Keratinocyte (primary cell): ENCODE data around the gene VPS26C. TPM values are rescaled to one million over a fixed set of nuclear protein-coding genes. Genes with fewer than 3 reads are reported as not detected.
A peak's percentile ranks its signal among the peaks of the same experiment; 100 is the strongest.

Experiments
- DNase-seq: peaks from one replicate; pipeline ENCODE4 v3.0.0-alpha.2; 2011; ENCODE audit warnings: low read depth, missing footprints, low spot score
- FAIRE-seq: peaks from 2 replicates; lab custom pipeline; 2011; peaks lifted over from hg19 to GRCh38; lab: Jason Lieb, UNC
- H2AFZ ChIP-seq: 2 replicates; pipeline ENCODE4 v1.6.0; 2012; ENCODE audit warnings: low read length, control low read depth, inconsistent platforms; ENCODE audit not compliant: control insufficient read depth
- H3K27ac ChIP-seq: 2 replicates; pipeline ENCODE4 v1.5.1; 2011; ENCODE audit warnings: low read length; ENCODE audit not compliant: control insufficient read depth, insufficient read depth
- H3K27me3 ChIP-seq: 3 replicates; pipeline ENCODE4 v1.6.0; 2011; ENCODE audit warnings: low read length; ENCODE audit not compliant: control insufficient read depth, insufficient read depth; ENCODE audit errors: extremely low read depth
- H3K36me3 ChIP-seq, 2 experiments: 2 replicates in 1 of 2; 3 replicates in 1 of 2; pipeline ENCODE4 v1.5.1; 2011; ENCODE audit warnings: low read length in 2 of 2, mild to moderate bottlenecking in 1 of 2; ENCODE audit not compliant: control insufficient read depth in 2 of 2, insufficient read depth in 2 of 2; ENCODE audit errors: extremely low read depth in 1 of 2
- H3K4me1 ChIP-seq: 3 replicates; pipeline ENCODE4 v1.5.1; 2011; ENCODE audit warnings: low read length; ENCODE audit not compliant: control insufficient read depth, insufficient read depth; ENCODE audit errors: extremely low read depth
- H3K4me2 ChIP-seq: 3 replicates; pipeline ENCODE4 v1.6.0; 2011; ENCODE audit warnings: low read depth, low read length; ENCODE audit not compliant: control insufficient read depth, insufficient read depth; ENCODE audit errors: extremely low read depth
- H3K4me3 ChIP-seq, 3 experiments: fragments of 200-600 bp in 1 of 3; sonication (generic) in 1 of 3; 2 replicates in 2 of 3; 3 replicates in 1 of 3; pipeline ENCODE4 v1.5.1; 2011 to 2016; ENCODE audit warnings: low read length in 3 of 3, mild to moderate bottlenecking in 3 of 3, control low read depth in 2 of 3, inconsistent platforms in 1 of 3, low read depth in 1 of 3, mixed read lengths in 1 of 3, mixed run types in 1 of 3, moderate library complexity in 1 of 3; ENCODE audit not compliant: control insufficient read depth in 2 of 3, insufficient read depth in 2 of 3; ENCODE audit errors: extremely low read depth in 1 of 3
- H3K79me2 ChIP-seq: 2 replicates; pipeline ENCODE4 v1.6.0; 2012; ENCODE audit warnings: low read length; ENCODE audit not compliant: control insufficient read depth, insufficient read depth
- H3K9ac ChIP-seq: 3 replicates; pipeline ENCODE4 v1.6.0; 2011; ENCODE audit warnings: low read length; ENCODE audit not compliant: control insufficient read depth, insufficient read depth; ENCODE audit errors: extremely low read depth
- H3K9me1 ChIP-seq: 3 replicates; pipeline ENCODE4 v1.6.0; 2011; ENCODE audit warnings: low read length; ENCODE audit not compliant: control insufficient read depth, insufficient read depth; ENCODE audit errors: extremely low read depth
- H3K9me3 ChIP-seq: 2 replicates; pipeline ENCODE4 v1.5.1; 2012; ENCODE audit warnings: low read depth, low read length; ENCODE audit not compliant: control insufficient read depth
- H4K20me1 ChIP-seq: 3 replicates; pipeline ENCODE4 v1.6.0; 2011; ENCODE audit warnings: low read length; ENCODE audit not compliant: control insufficient read depth, insufficient read depth; ENCODE audit errors: extremely low read depth
- EZH2 ChIP-seq: IDR thresholded peaks from one replicate; pipeline ENCODE4 v1.6.1; 2012; ENCODE audit warnings: inconsistent platforms, mild to moderate bottlenecking, low read length, moderate library complexity
- dilution Hi-C: fragments of 300-500 bp; cut with MboI; formaldehyde crosslinking; loops from one replicate; pipeline ENCODE4 v1.7.0; 2020; ENCODE audit warnings: low sequenced_read_pairs; ENCODE audit not compliant: extremely low pct_ligation_motif_present
- polyA plus RNA-seq, 5 experiments: library from polyadenylated mRNA; depleted of rRNA in 3 of 5; stranded (reverse) in 3 of 5; stranded (forward) in 1 of 5; unstranded in 1 of 5; fragments of >200 nt; gene quantifications; 1 replicate in 1 of 5; 2 replicates in 3 of 5; 3 replicates in 1 of 5; pipeline versions ENCODE4 v1.2.1 to v1.2.3, GENCODE V29; 2011 to 2012; ENCODE audit warnings: missing spikeins in 2 of 5, low read depth in 1 of 5, low replicate concordance in 1 of 5
- TF ChIP-seq, protein P1 (sequence below), 3 experiments: IDR thresholded peaks in 1 of 3; conservative IDR thresholded peaks in 1 of 3; optimal IDR thresholded peaks in 1 of 3; 2 replicates in 2 of 3; 3 replicates in 1 of 3; pipeline versions ENCODE3 to v1.5.1; 2011; ENCODE audit warnings: low read length in 3 of 3, mild to moderate bottlenecking in 3 of 3, moderate library complexity in 2 of 3, control low read depth in 1 of 3, inconsistent platforms in 1 of 3; ENCODE audit not compliant: insufficient read depth in 2 of 3; ENCODE audit errors: extremely low read depth in 1 of 3

Gene VPS26C
- polyA plus RNA-seq, 1 donor (not counting 4 experiments of a cell fraction or from before 2014, with no cell fraction given): 41.3 TPM

DNA sequence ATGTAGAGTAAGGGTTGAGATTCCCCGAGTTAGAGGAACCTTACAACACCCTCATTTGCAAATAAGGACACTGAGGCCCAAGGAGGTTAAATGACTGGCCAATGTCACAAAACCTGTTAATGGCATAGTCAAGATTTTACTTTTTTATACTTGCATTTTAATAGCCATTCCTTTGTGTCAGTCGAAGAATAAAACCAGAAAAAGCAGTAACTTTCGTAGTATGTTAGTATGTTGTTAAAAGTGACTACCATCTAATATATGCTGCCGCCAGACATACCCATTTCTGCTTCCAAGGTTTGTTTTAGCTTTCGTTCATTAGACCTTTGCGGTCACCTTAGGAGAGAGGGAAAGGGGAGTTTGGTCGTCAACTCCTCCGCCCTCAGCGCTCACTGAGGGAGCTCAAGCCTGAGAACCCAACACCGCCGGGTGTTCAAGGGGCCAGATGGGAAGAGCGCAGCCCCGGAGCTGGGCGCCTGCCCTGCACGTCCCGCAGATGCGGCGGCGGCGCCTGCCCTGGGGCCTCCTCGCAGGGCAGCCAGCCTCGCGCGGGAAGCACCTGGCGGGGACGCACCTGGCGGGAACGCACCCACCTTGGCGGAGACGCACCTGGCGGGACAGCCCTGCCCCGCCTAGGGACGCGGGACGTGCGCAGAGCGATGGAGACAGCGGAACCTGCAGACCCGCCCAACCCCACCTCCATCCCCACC lies 466 bp downstream of the VPS26C start:
- Histone ChIP-seq H3K79me2 (peaks cover 51% of the 10 kb centered on the region), H3K4me2 (peak overlapping the region; percentile 90), H4K20me1 (no peaks in the 10 kb centered on the region), H3K27me3 (no peaks in the 10 kb centered on the region), H2AFZ (peak overlapping the region; percentile 64), H3K9me1 (no peaks in the 10 kb centered on the region), H3K4me1 (peaks cover 18% of the 10 kb centered on the region), H3K9ac (peak overlapping the region; percentile 98), H3K36me3 (no peaks in the 10 kb centered on the region), H3K4me3 (peak overlapping the region; percentile 73 to 83 (median 79)), H3K9me3 (no peaks in the 10 kb centered on the region), H3K27ac (peak overlapping the region; percentile 90)
- dilution Hi-C loops: no loop called here
- TF ChIP-seq, protein P1, sequence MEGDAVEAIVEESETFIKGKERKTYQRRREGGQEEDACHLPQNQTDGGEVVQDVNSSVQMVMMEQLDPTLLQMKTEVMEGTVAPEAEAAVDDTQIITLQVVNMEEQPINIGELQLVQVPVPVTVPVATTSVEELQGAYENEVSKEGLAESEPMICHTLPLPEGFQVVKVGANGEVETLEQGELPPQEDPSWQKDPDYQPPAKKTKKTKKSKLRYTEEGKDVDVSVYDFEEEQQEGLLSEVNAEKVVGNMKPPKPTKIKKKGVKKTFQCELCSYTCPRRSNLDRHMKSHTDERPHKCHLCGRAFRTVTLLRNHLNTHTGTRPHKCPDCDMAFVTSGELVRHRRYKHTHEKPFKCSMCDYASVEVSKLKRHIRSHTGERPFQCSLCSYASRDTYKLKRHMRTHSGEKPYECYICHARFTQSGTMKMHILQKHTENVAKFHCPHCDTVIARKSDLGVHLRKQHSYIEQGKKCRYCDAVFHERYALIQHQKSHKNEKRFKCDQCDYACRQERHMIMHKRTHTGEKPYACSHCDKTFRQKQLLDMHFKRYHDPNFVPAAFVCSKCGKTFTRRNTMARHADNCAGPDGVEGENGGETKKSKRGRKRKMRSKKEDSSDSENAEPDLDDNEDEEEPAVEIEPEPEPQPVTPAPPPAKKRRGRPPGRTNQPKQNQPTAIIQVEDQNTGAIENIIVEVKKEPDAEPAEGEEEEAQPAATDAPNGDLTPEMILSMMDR (optimal IDR thresholded peaks at IDR 0.05 in 1 of 3, IDR thresholded peaks at IDR 0.05 in 1 of 3, conservative IDR thresholded peaks at IDR 0.05 in 1 of 3; ENCODE audit: extremely low read depth in 1 of 3, insufficient read depth in 2 of 3, low read length in 3 of 3): no peak
- no peak for TF ChIP-seq EZH2
- FAIRE-seq (no peak), DNase-seq (no peak)

DNA sequence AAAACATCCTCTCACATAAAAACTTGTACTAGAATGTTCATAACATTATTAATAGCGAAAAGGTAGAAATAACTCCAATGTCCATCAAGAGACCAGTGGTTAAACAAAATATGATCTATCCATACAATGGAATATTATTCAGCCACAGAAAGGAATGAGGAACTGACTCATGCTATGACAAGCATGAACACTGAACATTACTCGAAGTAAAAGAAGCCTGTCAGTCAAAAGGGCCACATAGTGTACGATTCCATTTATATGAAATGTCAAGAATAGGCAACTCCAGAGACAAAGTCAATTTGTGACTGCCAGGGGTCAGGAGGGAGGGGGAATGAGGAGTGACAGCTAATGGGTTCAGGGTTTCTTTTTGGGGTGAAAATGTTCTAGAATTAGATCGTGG lies 2.3 kb downstream of the VPS26C start:
- peak overlapping the region; percentile 3 for H3K4me2 ChIP-seq
- no peak for DNase-seq
- peaks cover 19% of the 10 kb centered on the region for H3K4me1 ChIP-seq
- dilution Hi-C loops: no loop called here
- no peaks in the 10 kb centered on the region for H3K9me3 ChIP-seq
- no peak overlapping the region for H2AFZ ChIP-seq
- no peaks in the 10 kb centered on the region for H4K20me1 ChIP-seq
- no peaks in the 10 kb centered on the region for H3K9me1 ChIP-seq
- H3K27me3 ChIP-seq: no peaks in the 10 kb centered on the region
- H3K4me3 ChIP-seq: no peak overlapping the region
- H3K36me3 ChIP-seq: peaks cover under 1 to 2% of the 10 kb centered on the region in 2 experiments
- H3K27ac ChIP-seq: peak overlapping the region; percentile 41
- H3K79me2 ChIP-seq: peaks cover 67% of the 10 kb centered on the region
- no peak overlapping the region for H3K9ac ChIP-seq
- TF ChIP-seq, protein P1 (optimal IDR thresholded peaks at IDR 0.05 in 1 of 3, IDR thresholded peaks at IDR 0.05 in 1 of 3, conservative IDR thresholded peaks at IDR 0.05 in 1 of 3; ENCODE audit: extremely low read depth in 1 of 3, insufficient read depth in 2 of 3, low read length in 3 of 3): no peak
- TF ChIP-seq EZH2: no peak
- peak; percentile 39 for FAIRE-seq
